Suprapubic skin (tissue), 4 donors: Measurements from ENCODE around the gene GPD1L. TPM values are rescaled to one million over a fixed set of nuclear protein-coding genes. Genes with fewer than 3 reads are reported as not detected.
A peak's percentile ranks its signal among the peaks of the same experiment; 100 is the strongest.
"Not testable (repeated sequence)": the region's sequence is repeated elsewhere in the genome, so short reads cannot be mapped to it uniquely, and the experiment has no call there.

ENCODE experiments used
- DNase-seq, 2 donors: peaks; one replicate each; pipeline ENCODE4 v3.0.0-alpha.2; 2019; ENCODE audit warnings: low spot score in 2 of 2
- H3K27ac ChIP-seq: fragments of 200-600 bp; sonication (generic); one replicate; pipeline ENCODE4 v1.5.1; 2019
- H3K27me3 ChIP-seq: fragments of 200-600 bp; sonication (generic); one replicate; pipeline ENCODE4 v1.5.1; 2019
- H3K36me3 ChIP-seq: fragments of 200-600 bp; sonication (generic); one replicate; pipeline ENCODE4 v1.5.1; 2019
- H3K4me1 ChIP-seq: fragments of 200-600 bp; sonication (generic); one replicate; pipeline ENCODE4 v1.5.1; 2019
- H3K4me3 ChIP-seq: fragments of 200-600 bp; sonication (generic); one replicate; pipeline ENCODE4 v1.5.1; 2019; ENCODE audit warnings: mild to moderate bottlenecking
- H3K9me3 ChIP-seq: fragments of 200-600 bp; sonication (generic); one replicate; pipeline ENCODE4 v1.5.1; 2019
- EP300 ChIP-seq: sonication (generic); formaldehyde crosslinking; IDR thresholded peaks from one replicate; pipeline ENCODE4 v1.6.1; 2017; ENCODE audit warnings: antibody characterized with exemption
- POLR2A ChIP-seq, 2 donors: fragments of 450-650 bp; IDR thresholded peaks; one replicate each; pipeline ENCODE4 v1.6.1; 2017; ENCODE audit warnings: antibody characterized with exemption in 2 of 2, mild to moderate bottlenecking in 2 of 2, moderate library complexity in 2 of 2
- POLR2AphosphoS5 ChIP-seq, 3 donors: sonication (generic); formaldehyde crosslinking; IDR thresholded peaks; one replicate each; pipeline ENCODE4 v1.6.1; 2017; ENCODE audit warnings: antibody characterized with exemption in 3 of 3
- WGBS: methylation state at CpG from one replicate; pipeline ENCODE4 v1.1.5; 2018; 5-methylcytosine and 5-hydroxymethylcytosine counted together
- total RNA-seq, 4 donors: library from RNA; depleted of rRNA; stranded (reverse); fragments of >200 nt; gene quantifications; one replicate each; pipeline ENCODE4 v1.1.0, GENCODE V29; 2016
- TF ChIP-seq, protein P1 (sequence below), 2 donors: fragments of 200-600 bp in 1 of 2; fragments of 450-650 bp in 1 of 2; sonication (generic) in 1 of 2; IDR thresholded peaks; one replicate each; pipeline ENCODE4 v1.5.1; 2016 to 2019; ENCODE audit warnings: antibody characterized with exemption in 2 of 2, mild to moderate bottlenecking in 1 of 2, moderate library complexity in 1 of 2

Gene GPD1L
- total RNA-seq = 10 to 100 TPM; 21.4 to 79.9 (median 28.5) TPM

DNA sequence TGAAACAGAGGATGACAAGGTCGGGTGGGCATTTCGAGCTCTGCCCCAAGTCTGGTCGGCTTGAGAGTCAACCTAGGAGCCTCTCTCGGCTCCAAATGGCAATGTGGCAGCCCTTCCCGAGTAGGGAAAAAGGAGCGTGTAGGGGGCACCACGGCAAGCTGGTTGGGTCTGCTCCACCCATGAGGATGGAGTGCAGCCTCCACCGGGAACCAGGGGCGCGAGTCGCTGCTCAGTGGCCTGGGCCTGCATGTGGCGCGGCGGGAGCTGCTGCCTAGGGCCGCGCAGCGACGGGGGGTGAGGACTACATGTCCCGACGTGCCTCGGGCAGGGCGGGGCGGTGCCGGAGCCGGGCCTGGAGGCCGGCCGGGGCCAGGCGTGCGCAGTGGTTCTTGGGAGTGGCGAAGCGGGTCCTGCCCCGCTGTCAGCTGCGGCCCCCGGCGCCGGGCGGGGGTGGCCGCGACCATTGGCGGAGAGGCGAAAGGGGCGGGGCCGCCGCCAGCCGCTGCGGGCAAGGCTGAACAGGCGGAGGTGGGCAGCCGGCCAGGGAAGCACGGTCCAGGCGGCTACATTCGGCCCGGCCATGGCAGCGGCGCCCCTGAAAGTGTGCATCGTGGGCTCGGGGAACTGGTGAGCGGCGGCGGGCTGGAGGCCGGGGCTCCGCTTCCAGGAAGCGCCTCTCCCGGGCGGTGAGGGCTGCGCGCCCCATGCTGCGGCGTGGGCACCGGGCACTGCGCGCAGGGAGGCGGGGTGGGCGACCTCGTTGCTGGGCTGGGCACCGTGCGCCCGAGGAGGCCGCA is at the start of gene GPD1L:
Gene GPD1L (plus strand): TSS at position 489 of the 797 bp plus-strand sequence. CDS start 92 bp downstream, at position 581.
- no peaks in the 10 kb centered on the region for H3K27me3 ChIP-seq
- peak; percentile 95 for DNase-seq
- peak within 1 kb of the TSS; percentile 75 for H3K4me3 ChIP-seq
- H3K27ac ChIP-seq = peak within 1 kb of the TSS; percentile 78
- WGBS = 5% methylated on average over 30 of the region's 78 CpGs
- TF ChIP-seq POLR2A (IDR thresholded peaks at IDR 0.05) (no peak), POLR2AphosphoS5 (IDR thresholded peaks at IDR 0.05) (peak in 1 of 3 donors; percentile 24)
- peaks cover 43% of the 10 kb centered on the region for H3K4me1 ChIP-seq
- no peaks in the 10 kb centered on the region for H3K36me3 ChIP-seq
- H3K9me3 ChIP-seq = peaks cover 15% of the 10 kb centered on the region

DNA sequence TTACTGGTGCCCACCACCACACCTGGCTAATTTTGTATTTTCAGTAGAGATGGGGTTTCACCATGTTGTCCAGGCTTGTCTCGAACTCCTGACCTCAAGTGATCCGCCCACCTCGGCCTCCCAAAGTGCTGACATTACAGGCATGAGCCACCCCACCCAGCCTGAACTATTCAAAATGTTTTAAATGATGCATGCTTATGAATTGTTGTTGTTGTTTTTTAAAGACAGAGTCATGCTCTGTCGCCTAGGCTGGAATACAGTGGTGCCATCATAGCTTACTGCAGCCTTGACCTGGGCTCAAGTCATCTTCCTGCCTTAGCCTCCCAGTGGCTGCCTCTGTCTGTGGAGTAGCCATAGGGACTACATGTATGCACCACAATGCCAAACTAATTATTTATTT is 48.0 kb upstream of the GPD1L start:
- H3K4me1 ChIP-seq, H3K4me3 ChIP-seq, H3K27me3 ChIP-seq, H3K36me3 ChIP-seq, H3K27ac ChIP-seq, H3K9me3 ChIP-seq, DNase-seq: not testable (repeated sequence)
- WGBS = 98% methylated on average over 4 of the region's 4 CpGs

DNA sequence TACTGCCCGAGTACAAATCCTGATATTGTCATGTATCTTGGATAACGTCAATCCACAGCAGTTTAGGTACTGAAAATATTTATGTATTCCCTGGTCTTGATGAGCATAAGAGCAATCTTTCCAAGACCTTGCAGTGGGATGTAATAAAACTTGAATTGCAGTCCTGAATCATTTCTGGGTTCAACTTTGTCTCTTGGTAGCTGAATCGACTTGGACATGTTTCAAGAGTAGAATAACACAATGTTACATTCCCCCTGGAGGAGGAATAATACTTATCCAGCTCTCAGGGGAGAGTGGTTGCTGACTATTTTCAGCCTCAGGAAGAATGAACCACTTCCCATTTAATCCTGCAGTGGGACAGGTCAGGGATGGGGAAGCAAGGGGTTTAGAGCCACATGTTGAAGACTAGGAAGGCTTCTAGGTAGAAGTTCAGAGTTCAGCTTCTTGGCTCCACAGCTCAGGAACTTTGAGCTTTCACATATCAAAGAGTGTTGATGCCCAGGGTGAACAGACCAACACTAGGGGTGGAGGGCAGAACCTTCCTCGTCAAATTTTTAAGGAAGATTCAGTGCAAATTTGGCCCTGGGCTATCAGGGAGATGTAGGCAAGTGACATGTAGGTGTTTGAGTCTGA is 43.4 kb upstream of the GPD1L start:
- H3K27ac ChIP-seq = no peak overlapping the region
- no peaks in the 10 kb centered on the region for H3K4me1 ChIP-seq
- no peaks in the 10 kb centered on the region for H3K36me3 ChIP-seq
- DNase-seq = no peak
- no peak overlapping the region for H3K4me3 ChIP-seq
- WGBS = 73% methylated on average over 4 of the region's 4 CpGs
- no peaks in the 10 kb centered on the region for H3K27me3 ChIP-seq
- H3K9me3 ChIP-seq = no peaks in the 10 kb centered on the region
- TF ChIP-seq POLR2A (IDR thresholded peaks at IDR 0.05) (no peak), EP300 (no peak), POLR2AphosphoS5 (IDR thresholded peaks at IDR 0.05) (no peak)
- TF ChIP-seq, protein P1, sequence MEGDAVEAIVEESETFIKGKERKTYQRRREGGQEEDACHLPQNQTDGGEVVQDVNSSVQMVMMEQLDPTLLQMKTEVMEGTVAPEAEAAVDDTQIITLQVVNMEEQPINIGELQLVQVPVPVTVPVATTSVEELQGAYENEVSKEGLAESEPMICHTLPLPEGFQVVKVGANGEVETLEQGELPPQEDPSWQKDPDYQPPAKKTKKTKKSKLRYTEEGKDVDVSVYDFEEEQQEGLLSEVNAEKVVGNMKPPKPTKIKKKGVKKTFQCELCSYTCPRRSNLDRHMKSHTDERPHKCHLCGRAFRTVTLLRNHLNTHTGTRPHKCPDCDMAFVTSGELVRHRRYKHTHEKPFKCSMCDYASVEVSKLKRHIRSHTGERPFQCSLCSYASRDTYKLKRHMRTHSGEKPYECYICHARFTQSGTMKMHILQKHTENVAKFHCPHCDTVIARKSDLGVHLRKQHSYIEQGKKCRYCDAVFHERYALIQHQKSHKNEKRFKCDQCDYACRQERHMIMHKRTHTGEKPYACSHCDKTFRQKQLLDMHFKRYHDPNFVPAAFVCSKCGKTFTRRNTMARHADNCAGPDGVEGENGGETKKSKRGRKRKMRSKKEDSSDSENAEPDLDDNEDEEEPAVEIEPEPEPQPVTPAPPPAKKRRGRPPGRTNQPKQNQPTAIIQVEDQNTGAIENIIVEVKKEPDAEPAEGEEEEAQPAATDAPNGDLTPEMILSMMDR (IDR thresholded peaks at IDR 0.05) = no peak

DNA sequence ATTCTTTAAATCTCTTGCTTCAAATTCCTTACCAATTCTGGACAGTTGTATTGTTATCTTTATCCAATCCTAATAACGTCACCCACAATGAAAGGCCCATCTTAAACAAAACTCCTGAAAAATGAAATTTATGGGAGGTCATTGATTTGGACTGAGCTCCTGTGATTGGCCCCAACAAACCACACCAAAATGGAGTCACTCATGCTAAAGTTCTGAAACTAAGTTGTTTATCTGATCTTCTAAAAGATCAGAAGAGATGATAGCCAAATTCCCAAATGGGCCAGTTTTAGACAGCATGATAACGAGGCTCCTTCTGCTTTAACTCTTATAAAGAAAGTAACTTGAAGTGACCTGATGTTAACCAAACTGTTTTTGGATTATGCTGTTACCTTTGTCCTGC is 39.7 kb upstream of the GPD1L start:
- H3K27ac ChIP-seq = no peak overlapping the region
- H3K4me1 ChIP-seq = no peaks in the 10 kb centered on the region
- H3K9me3 ChIP-seq = no peaks in the 10 kb centered on the region
- 79% methylated on average over 2 of the region's 2 CpGs for WGBS
- no peaks in the 10 kb centered on the region for H3K36me3 ChIP-seq
- no peak overlapping the region for H3K4me3 ChIP-seq
- H3K27me3 ChIP-seq = no peaks in the 10 kb centered on the region
- TF ChIP-seq POLR2A (IDR thresholded peaks at IDR 0.05) (no peak), POLR2AphosphoS5 (IDR thresholded peaks at IDR 0.05) (no peak), EP300 (no peak)
- TF ChIP-seq, protein P1 (IDR thresholded peaks at IDR 0.05) = no peak
- DNase-seq = no peak

DNA sequence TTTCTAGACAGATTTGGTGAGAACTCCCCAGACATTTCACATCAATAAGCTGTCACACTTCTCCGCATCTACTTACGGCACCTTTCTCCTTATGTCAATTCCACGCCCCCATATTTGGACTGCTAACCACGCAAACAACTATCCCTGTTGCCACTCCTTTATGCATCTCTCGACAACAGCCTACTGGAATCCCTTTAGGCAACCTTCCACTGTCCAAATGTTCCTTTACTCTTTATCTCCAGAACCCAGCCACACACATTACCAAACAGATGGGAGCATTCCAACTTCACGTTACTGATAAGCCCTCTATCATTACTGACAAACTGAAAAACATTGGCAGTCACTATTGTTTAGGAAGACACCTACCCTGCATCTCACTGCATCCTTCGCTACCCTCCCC is 32.2 kb upstream of the GPD1L start:
- not testable (repeated sequence) for H3K4me3 ChIP-seq, H3K9me3 ChIP-seq, H3K27ac ChIP-seq, H3K36me3 ChIP-seq, H3K4me1 ChIP-seq, H3K27me3 ChIP-seq, DNase-seq
- WGBS = 79% methylated on average over 7 of the region's 7 CpGs

DNA sequence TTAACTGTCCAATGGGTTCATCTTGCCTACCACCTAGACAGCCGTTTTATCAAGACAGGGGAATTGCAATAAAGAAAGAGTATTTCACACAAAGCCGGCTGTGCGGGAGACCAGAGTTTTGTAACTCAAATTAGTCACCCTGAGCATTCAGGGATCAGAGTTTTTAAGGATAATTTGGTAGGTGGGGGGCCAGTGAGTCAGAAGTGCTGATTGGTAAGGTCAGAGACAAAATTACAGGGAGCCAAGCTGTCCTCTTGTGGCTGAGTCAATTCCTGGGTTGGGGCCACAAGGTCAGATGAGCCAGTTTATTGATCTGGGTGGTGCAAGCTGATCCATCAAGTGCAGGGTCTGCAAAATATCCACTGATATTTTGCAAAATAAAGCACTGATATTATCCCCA is 29.9 kb upstream of the GPD1L start:
- no peak for DNase-seq
- no peak overlapping the region for H3K27ac ChIP-seq
- H3K4me3 ChIP-seq = no peak overlapping the region
- H3K27me3 ChIP-seq = no peaks in the 10 kb centered on the region
- H3K4me1 ChIP-seq = no peaks in the 10 kb centered on the region
- no peaks in the 10 kb centered on the region for H3K9me3 ChIP-seq
- H3K36me3 ChIP-seq = no peaks in the 10 kb centered on the region
- no peak for TF ChIP-seq EP300
- TF ChIP-seq, protein P1 (IDR thresholded peaks at IDR 0.05) = no peak
- no peak for TF ChIP-seq POLR2AphosphoS5 (IDR thresholded peaks at IDR 0.05)
- no peak for TF ChIP-seq POLR2A (IDR thresholded peaks at IDR 0.05)
- 81% methylated on average over 3 of the region's 3 CpGs for WGBS
